ENCODE results near the gene GPSM3. TPM values are rescaled to one million over a fixed set of nuclear protein-coding genes. Genes with fewer than 3 reads are reported as not detected.

The GPSM3 gene
- total and polyA plus RNA-seq, 8 donors: 3.1 to 41.0 (median 23.9) TPM; not detected in 3

- Histone ChIP-seq H3K36me3 (peaks cover 23 to 42% (median 41%) of the 10 kb centered on the region in 4 donors), H3K4me3 (peak overlapping the region; percentile 86 to 98 (median 88)), H3K27ac (peak overlapping the region; percentile 91 to 100 (median 92)), H3K4me1 (peaks cover 46 to 80% (median 70%) of the 10 kb centered on the region in 4 donors), H3K27me3 (no peaks in the 10 kb centered on the region), H3K9me3 (no peaks in the 10 kb centered on the region)
- TF ChIP-seq EP300 (IDR thresholded peaks at IDR 0.05) (no peak), POLR2A (IDR thresholded peaks at IDR 0.05) (no peak), POLR2AphosphoS5 (IDR thresholded peaks at IDR 0.05) (no peak), CTCF (IDR thresholded peaks at IDR 0.05) (no peak)
- intact Hi-C loops (cut with DNase I; ENCODE audit: low total_unique reads): no loop called here
- DNase-seq: peak in 1 of 2 donors; percentile 62
- WGBS, 5 donors: 1 to 2% (median 2%) methylated on average over 20 to 24 of the region's 24 CpGs
These were observed 13.6 kb downstream of the GPSM3 start for GRCh38 chr6:32178547-32179440.

GRCh38 chr6:32177788-32178546 is 14.5 kb downstream of the GPSM3 start, which contains the start of gene RNF5:
Gene RNF5, plus strand, starts transcription at chr6:32178405. Its CDS starts 107 bp downstream, at chr6:32178512.
- H3K27me3 ChIP-seq: no peaks in the 10 kb centered on the region
- peak; percentile 22 to 74 (median 70) for TF ChIP-seq POLR2AphosphoS5 (IDR thresholded peaks at IDR 0.05)
- no peak for TF ChIP-seq POLR2A (IDR thresholded peaks at IDR 0.05)
- TF ChIP-seq EP300 (IDR thresholded peaks at IDR 0.05): no peak
- no peak for TF ChIP-seq CTCF (IDR thresholded peaks at IDR 0.05)
- peak within 1 kb of the TSS; percentile 91 to 100 (median 92) for H3K27ac ChIP-seq
- H3K9me3 ChIP-seq: no peaks in the 10 kb centered on the region
- WGBS, 5 donors: 0 to 1% (median 0%) methylated on average over 29 to 33 of the region's 33 CpGs
- H3K4me3 ChIP-seq: peak within 1 kb of the TSS; percentile 86 to 98 (median 88)
- intact Hi-C loops (cut with DNase I; ENCODE audit: low total_unique reads): no loop called here
- peaks cover 52 to 87% (median 73%) of the 10 kb centered on the region in 4 donors for H3K4me1 ChIP-seq
- DNase-seq: peak; percentile 97 to 100
- H3K36me3 ChIP-seq: peaks cover 20 to 34% (median 33%) of the 10 kb centered on the region in 4 donors

GRCh38 chr6:32177183-32177787 is 15.2 kb downstream of the GPSM3 start:
- peak overlapping the region; percentile 86 to 98 (median 88) for H3K4me3 ChIP-seq
- peak overlapping the region; percentile 91 to 100 (median 92) for H3K27ac ChIP-seq
- intact Hi-C loops (cut with DNase I; ENCODE audit: low total_unique reads): no loop called here
- H3K4me1 ChIP-seq: peaks cover 58 to 87% (median 70%) of the 10 kb centered on the region in 4 donors
- TF ChIP-seq POLR2AphosphoS5 (IDR thresholded peaks at IDR 0.05) (peak in 2 of 3 donors; percentile 2 to 69), POLR2A (IDR thresholded peaks at IDR 0.05) (no peak), EP300 (IDR thresholded peaks at IDR 0.05) (peak; percentile 16), CTCF (IDR thresholded peaks at IDR 0.05) (no peak)
- no peak for DNase-seq
- peaks cover 20 to 27% (median 26%) of the 10 kb centered on the region in 4 donors for H3K36me3 ChIP-seq
- H3K9me3 ChIP-seq: no peaks in the 10 kb centered on the region
- H3K27me3 ChIP-seq: no peaks in the 10 kb centered on the region
- 0 to 1% (median 0%) methylated on average over 20 of the region's 20 CpGs for WGBS, 5 donors
